GM12801 (cell line): ENCODE results near the gene AKT3.

Source experiments
- TF ChIP-seq, protein P1 (sequence below): IDR thresholded peaks from one replicate; pipeline ENCODE4 v1.5.1; 2011; ENCODE audit warnings: control low read depth; ENCODE audit not compliant: insufficient read length; ENCODE audit errors: extremely low read depth

The AKT3 gene

DNA sequence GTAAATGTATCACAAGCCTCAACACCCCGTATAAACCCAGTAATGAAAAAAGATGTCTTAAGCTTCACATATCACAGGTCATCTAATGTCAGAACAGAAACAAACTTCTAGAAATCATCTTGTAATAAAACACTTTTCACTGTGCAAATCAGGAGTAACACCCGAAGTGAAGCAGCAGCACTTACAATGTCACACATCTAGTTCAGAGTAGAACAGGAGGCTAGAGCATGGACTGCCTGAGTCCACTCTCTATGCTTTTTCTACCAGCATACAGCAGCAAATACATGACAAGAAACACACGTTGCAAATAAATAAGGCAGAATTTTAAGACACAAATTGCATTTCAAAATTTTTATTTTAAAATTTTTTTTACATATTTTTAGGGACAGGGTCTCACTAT, 57.2 kb downstream of the AKT3 start:
- TF ChIP-seq, protein P1, sequence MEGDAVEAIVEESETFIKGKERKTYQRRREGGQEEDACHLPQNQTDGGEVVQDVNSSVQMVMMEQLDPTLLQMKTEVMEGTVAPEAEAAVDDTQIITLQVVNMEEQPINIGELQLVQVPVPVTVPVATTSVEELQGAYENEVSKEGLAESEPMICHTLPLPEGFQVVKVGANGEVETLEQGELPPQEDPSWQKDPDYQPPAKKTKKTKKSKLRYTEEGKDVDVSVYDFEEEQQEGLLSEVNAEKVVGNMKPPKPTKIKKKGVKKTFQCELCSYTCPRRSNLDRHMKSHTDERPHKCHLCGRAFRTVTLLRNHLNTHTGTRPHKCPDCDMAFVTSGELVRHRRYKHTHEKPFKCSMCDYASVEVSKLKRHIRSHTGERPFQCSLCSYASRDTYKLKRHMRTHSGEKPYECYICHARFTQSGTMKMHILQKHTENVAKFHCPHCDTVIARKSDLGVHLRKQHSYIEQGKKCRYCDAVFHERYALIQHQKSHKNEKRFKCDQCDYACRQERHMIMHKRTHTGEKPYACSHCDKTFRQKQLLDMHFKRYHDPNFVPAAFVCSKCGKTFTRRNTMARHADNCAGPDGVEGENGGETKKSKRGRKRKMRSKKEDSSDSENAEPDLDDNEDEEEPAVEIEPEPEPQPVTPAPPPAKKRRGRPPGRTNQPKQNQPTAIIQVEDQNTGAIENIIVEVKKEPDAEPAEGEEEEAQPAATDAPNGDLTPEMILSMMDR: no peak

DNA sequence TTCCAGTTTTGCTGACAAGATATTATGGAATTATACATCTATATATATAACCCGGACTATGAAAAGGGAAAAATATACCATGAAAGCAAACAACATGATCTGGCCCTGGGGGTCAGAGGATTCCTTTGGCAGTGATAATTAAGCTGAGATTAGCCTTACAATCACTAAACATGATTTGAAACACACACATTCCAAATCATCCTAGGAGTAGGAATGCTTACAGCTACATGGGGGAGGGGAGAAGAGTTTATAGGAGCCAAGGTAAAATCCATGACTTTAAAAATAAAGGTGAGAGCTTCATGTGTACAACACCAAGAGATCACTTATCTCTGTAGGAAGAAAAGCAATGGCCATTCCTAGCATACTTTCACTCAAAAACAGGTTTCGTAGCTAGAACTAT, 57.6 kb downstream of the AKT3 start:
- TF ChIP-seq, protein P1: no peak

DNA sequence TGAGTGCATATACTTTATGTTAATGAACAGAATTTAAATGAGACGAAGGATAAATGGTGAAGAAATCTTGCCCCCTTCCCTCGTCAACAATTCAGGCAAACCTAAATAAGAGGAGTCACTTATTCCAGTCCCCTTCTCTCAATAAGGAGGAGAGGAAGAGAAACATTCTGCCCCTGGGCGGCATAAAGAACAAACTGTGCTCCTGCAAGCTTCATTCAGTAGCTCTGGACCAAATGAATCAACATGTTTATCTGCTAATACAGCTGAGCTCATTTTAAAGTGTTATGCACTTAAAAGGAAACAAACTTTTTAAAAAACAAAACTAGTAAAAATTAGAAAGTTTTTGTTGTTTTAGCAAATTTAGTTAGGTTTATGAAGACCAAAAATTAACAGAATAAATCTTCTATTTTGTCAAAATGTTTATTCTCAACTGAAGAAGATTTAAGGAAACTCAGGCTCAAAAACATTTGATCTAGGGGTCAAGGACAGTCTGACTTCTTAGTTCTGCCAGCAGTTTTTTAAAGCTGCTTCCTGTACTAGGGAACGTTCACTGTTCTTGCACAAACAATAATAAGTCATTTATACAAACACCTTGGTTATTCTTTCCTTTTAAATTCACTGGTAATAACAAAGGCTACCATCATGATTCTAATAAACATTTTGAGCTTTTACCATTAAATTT, 58.3 kb downstream of the AKT3 start:
- TF ChIP-seq, protein P1: no peak

DNA sequence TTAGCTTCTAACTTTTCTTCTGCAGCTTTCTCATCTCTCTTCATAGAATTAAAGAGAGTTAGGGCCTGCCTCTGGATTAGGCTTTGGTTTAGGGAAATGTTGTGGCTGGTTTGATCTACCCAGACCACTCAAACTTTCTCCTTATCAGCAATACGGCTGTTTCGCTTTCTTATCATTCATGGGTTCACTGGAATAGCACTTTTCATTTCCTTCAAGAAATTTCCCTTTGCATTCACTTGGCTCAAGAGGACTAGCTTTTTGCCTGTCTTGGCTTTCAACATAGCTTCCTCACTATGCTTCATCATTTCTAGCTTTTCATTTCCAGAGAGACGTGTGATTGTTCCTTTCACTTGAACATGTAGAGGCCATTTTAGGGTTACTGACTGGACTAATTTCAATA, 59.6 kb downstream of the AKT3 start:
- TF ChIP-seq, protein P1: no peak

DNA sequence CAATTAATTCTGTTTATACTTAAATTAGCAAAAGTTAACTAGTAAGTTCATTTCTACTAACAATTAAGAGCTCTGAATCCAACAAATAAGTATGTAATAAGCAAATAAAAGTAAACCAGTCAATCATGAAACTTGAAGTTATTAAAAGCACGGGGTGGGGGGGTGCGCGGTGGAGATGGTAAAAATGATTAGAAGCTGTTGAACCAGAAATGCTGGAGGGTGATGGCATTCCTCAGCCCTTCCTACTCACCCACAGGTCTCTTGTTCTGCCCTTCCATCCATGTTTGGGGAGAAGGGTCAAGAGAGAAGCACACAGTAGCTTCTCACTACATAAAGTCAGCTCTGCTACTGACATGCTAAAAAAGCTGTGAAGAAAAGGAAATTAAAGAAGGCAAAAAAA, 63.5 kb downstream of the AKT3 start:
- TF ChIP-seq, protein P1: no peak

DNA sequence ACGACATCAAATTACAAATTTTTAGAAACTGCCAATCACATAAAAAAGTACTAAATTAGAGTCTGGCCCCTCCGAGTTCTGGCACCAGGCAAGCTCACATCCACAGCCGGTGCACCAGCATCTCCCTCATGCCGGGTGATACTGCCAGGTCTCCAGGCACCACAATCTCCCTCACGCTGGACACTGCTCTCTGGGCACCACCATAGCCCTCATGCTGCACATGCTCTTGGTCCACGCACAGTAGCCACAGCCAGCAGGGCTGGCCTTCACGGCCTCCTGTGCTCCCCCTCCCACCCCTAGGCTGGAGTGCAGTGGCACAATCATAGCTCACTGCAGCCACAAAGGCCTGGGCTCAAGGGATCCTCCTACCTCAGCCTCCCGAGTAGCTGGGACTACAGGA, 65.5 kb downstream of the AKT3 start:
- TF ChIP-seq, protein P1: no peak

DNA sequence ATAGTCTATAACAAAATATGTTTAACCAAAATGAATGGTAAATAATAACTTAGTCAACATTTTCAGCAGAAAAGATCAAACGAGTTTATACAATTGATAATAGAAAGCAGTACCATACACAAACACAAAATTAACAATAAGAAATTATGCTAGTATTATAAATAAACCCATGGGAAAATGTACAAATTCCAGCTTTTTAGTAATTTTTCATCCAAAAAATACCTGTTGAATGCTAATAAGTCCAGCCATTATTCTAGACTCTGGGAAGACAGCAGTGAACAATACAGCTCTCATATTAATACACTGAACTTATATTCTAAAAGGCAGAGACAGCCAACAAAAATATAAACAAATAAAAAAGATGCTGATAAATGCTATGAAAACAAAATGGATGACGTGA, 66.3 kb downstream of the AKT3 start:
- TF ChIP-seq, protein P1: no peak
